ENCODE data around the gene PHEX. TPM values are rescaled to one million over a fixed set of nuclear protein-coding genes. Genes with fewer than 3 reads are reported as not detected.

The PHEX gene
- 0.97 to 1.2 TPM (median 1.1 TPM) in 3 replicates for total RNA-seq
- long read RNA-seq, partial matches to known transcripts: 0 of 2 reads
- long read RNA-seq, other reads (novel, unspliced or antisense): 2 of 2 reads

DNA sequence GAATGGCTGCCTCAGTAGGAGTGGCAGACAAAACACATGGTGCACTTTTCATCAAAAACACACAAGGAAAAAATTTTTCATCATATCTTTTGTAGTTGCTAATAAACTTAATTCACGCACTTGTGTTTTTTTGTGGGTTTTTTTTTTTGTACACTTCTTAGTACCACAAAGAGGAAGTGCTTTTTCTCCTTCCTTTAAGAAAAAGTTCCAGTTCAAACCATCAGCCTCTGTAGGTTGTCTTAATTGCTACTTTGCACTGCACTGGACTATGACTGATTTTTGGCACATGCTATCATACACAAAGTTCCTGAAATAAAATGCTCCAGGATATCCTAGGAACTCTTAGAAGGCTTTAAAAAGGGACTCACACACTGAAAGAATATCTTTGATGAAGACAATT, at the start of gene PHEX:
TSS of gene PHEX (plus strand) at position 242 of the 400 bp plus-strand sequence. CDS start 681 bp downstream, outside the sequence.
- Mint-ChIP-seq H3K36me3 (ENCODE audit: low read depth) (no peaks in the 10 kb centered on the region), H3K9me3 (ENCODE audit: low read depth) (no peaks in the 10 kb centered on the region), H3K4me3 (ENCODE audit: unreplicated experiment) (no peak within 1 kb of the TSS), H3K27me3 (ENCODE audit: low read depth) (no peaks in the 10 kb centered on the region), H3K27ac (ENCODE audit: unreplicated experiment) (no peak within 1 kb of the TSS), H3K4me1 (ENCODE audit: low read depth) (no peaks in the 10 kb centered on the region)
- DNase-seq (ENCODE audit: low spot score): no peak
- TF ChIP-seq, protein P1, sequence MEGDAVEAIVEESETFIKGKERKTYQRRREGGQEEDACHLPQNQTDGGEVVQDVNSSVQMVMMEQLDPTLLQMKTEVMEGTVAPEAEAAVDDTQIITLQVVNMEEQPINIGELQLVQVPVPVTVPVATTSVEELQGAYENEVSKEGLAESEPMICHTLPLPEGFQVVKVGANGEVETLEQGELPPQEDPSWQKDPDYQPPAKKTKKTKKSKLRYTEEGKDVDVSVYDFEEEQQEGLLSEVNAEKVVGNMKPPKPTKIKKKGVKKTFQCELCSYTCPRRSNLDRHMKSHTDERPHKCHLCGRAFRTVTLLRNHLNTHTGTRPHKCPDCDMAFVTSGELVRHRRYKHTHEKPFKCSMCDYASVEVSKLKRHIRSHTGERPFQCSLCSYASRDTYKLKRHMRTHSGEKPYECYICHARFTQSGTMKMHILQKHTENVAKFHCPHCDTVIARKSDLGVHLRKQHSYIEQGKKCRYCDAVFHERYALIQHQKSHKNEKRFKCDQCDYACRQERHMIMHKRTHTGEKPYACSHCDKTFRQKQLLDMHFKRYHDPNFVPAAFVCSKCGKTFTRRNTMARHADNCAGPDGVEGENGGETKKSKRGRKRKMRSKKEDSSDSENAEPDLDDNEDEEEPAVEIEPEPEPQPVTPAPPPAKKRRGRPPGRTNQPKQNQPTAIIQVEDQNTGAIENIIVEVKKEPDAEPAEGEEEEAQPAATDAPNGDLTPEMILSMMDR (IDR thresholded peaks at IDR 0.05): no peak

DNA sequence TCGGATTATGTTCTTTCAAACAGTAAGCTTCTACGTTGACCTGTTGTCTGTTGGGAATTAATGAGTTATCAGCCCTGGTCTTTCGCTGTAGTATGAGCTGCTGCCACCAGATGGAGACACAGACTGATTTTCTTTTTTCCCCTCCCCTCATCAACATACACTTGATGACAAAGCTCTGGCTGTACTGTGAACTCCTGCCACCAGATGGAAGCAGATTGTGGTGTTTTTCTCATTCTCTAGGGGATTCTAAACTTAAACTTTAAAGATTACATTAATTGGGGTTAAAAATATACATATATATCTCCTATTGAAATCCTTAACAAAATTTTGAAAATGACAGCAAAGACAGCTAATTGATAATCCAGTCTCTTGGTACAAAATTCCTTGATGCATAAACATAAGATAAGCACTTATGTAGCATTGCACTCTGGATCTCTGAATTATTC, 46.8 kb upstream of the PHEX start:
- DNase-seq (ENCODE audit: low spot score): no peak

GRCh38 chrX:21986596-21986995, 45.5 kb upstream of the PHEX start:
- peaks cover 25% of the 10 kb centered on the region for H3K4me1 Mint-ChIP-seq (ENCODE audit: low read depth)
- H3K36me3 Mint-ChIP-seq (ENCODE audit: low read depth): peaks cover 21% of the 10 kb centered on the region
- peak overlapping the region; percentile 36 for H3K27ac Mint-ChIP-seq (ENCODE audit: unreplicated experiment)
- TF ChIP-seq, protein P1 (IDR thresholded peaks at IDR 0.05): no peak
- no peaks in the 10 kb centered on the region for H3K27me3 Mint-ChIP-seq (ENCODE audit: low read depth)
- no peak for DNase-seq (ENCODE audit: low spot score)
- H3K4me3 Mint-ChIP-seq (ENCODE audit: unreplicated experiment): no peak overlapping the region
- H3K9me3 Mint-ChIP-seq (ENCODE audit: low read depth): no peaks in the 10 kb centered on the region

More for the DNA sequence above, 46.8 kb upstream of the PHEX start:
- no peaks in the 10 kb centered on the region for H3K27me3 Mint-ChIP-seq (ENCODE audit: low read depth)
- peaks cover 15% of the 10 kb centered on the region for H3K36me3 Mint-ChIP-seq (ENCODE audit: low read depth)
- H3K4me3 Mint-ChIP-seq (ENCODE audit: unreplicated experiment): no peak overlapping the region
- H3K9me3 Mint-ChIP-seq (ENCODE audit: low read depth): no peaks in the 10 kb centered on the region
- peaks cover 25% of the 10 kb centered on the region for H3K4me1 Mint-ChIP-seq (ENCODE audit: low read depth)
- peak overlapping the region; percentile 10 for H3K27ac Mint-ChIP-seq (ENCODE audit: unreplicated experiment)
- TF ChIP-seq, protein P1 (IDR thresholded peaks at IDR 0.05): peak; percentile 100

GRCh38 chrX:21989384-21989783, 42.7 kb upstream of the PHEX start:
- no peak overlapping the region for H3K4me3 Mint-ChIP-seq (ENCODE audit: unreplicated experiment)
- H3K36me3 Mint-ChIP-seq (ENCODE audit: low read depth): peaks cover 31% of the 10 kb centered on the region
- TF ChIP-seq, protein P1 (IDR thresholded peaks at IDR 0.05): no peak
- H3K9me3 Mint-ChIP-seq (ENCODE audit: low read depth): no peaks in the 10 kb centered on the region
- H3K27ac Mint-ChIP-seq (ENCODE audit: unreplicated experiment): no peak overlapping the region
- no peaks in the 10 kb centered on the region for H3K27me3 Mint-ChIP-seq (ENCODE audit: low read depth)
- H3K4me1 Mint-ChIP-seq (ENCODE audit: low read depth): peaks cover 17% of the 10 kb centered on the region
- DNase-seq (ENCODE audit: low spot score): no peak

- Mint-ChIP-seq H3K4me3 (ENCODE audit: unreplicated experiment) (no peak overlapping the region), H3K9me3 (ENCODE audit: low read depth) (no peaks in the 10 kb centered on the region), H3K27me3 (ENCODE audit: low read depth) (no peaks in the 10 kb centered on the region), H3K36me3 (ENCODE audit: low read depth) (peaks cover 33% of the 10 kb centered on the region), H3K4me1 (ENCODE audit: low read depth) (peaks cover 8% of the 10 kb centered on the region), H3K27ac (ENCODE audit: unreplicated experiment) (no peak overlapping the region)
- TF ChIP-seq, protein P1 (IDR thresholded peaks at IDR 0.05): no peak
- no peak for DNase-seq (ENCODE audit: low spot score)
These were observed 41.3 kb upstream of the PHEX start for GRCh38 chrX:21990832-21991231.

Measured in chondrocyte (in vitro differentiated cells).